IPS-18c (cell line): ENCODE results near the gene LRRC47.
"Not testable (repeated sequence)": the region's sequence is repeated elsewhere in the genome, so short reads cannot be mapped to it uniquely, and the experiment has no call there.

Source experiments
- H3K4me3 ChIP-seq: 2 replicates; pipeline ENCODE4 v1.7.0; 2013; ENCODE audit warnings: low read depth, mild to moderate bottlenecking, low read length, moderate library complexity; ENCODE audit not compliant: insufficient read depth
- H3K9me3 ChIP-seq: one replicate; pipeline ENCODE4 v1.6.1; 2013; ENCODE audit warnings: mild to moderate bottlenecking, low read length, moderate library complexity; ENCODE audit not compliant: control insufficient read depth, insufficient read depth

The LRRC47 gene

GRCh38 chr1:3817821-3818597 lies 21.7 kb upstream of the LRRC47 start:
- Histone ChIP-seq H3K9me3 (no peaks in the 10 kb centered on the region), H3K4me3 (no peak overlapping the region)

DNA sequence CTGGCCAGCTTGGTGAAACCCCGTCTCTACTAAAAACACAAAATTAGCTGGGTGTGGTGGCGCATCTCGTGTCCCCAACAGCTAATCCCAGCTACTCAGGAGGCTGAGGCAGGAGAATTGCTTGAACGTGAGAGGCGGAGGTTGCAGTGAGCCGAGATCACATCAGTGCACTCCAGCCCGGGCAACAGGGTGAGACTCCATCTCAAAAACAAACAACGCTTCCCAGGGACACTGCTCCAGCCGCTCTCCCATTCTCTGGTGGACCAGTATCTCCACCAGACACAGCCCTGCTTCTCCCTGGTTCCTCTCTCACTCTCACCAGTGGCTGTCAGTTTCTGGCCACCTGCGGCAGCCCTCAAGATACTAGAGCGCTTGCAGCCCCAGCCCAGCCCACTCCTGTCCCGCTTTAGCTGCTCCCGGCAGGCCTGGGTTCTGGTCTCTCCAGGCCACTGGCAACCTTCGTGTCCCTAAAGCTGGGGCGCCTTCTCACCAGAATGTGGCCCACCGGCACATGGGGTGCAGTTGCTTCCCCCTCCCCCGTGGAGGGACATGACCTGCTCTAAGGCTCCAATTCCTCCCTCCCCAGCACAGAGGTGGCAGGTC lies 20.9 kb upstream of the LRRC47 start:
- H3K9me3 ChIP-seq: no peaks in the 10 kb centered on the region

GRCh38 chr1:3816331-3817137 lies 20.2 kb upstream of the LRRC47 start:
- Histone ChIP-seq H3K4me3 (no peak overlapping the region), H3K9me3 (no peaks in the 10 kb centered on the region)

More for the DNA sequence above, 20.9 kb upstream of the LRRC47 start:
- no peak overlapping the region for H3K4me3 ChIP-seq

DNA sequence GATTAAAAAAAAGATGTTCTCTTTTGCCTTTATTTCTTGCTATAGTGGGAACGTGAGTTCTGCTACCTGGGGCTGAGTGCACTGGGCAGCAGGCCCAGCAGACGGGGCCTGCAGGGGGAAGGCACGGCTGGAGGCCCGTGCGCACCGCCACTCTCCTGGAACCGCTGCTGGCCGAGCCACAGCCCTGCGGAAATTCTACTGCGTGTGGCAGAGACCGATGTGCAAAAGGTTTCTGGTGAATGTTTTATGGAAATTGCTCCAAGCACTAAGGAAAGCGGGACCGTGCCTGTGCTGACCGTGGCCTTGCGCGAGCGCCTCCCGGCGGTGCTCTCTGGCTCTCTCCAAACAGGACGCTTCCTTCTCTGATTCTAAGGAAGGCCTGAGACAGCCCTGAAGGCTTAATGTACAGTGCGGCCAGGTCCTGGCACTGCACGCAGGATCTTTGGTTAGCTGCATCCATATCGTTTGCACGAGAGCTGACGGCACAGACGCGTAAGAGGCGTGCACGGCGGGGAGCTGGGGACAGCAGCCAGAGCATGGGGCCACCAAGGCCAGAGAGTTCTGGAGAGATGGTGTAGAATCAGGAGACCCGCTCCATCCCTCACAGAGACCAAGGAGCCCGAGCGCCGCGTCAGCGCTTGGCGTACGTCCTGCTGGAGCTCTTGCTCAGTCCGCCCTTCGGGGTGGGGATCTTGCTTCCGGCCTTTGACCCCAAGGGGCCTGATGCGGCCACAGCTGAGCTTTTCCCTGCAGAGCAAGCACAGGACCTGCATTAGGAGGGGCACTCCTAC lies 18.7 kb upstream of the LRRC47 start:
- H3K9me3 ChIP-seq: no peaks in the 10 kb centered on the region
- H3K4me3 ChIP-seq: no peak overlapping the region

- H3K4me3 ChIP-seq: no peak overlapping the region
- no peaks in the 10 kb centered on the region for H3K9me3 ChIP-seq
Observed at GRCh38 chr1:3814065-3814464, 17.8 kb upstream of the LRRC47 start.

GRCh38 chr1:3811595-3811911 lies 15.3 kb upstream of the LRRC47 start:
- Histone ChIP-seq H3K4me3 (no peak overlapping the region), H3K9me3 (peaks cover 5% of the 10 kb centered on the region)

DNA sequence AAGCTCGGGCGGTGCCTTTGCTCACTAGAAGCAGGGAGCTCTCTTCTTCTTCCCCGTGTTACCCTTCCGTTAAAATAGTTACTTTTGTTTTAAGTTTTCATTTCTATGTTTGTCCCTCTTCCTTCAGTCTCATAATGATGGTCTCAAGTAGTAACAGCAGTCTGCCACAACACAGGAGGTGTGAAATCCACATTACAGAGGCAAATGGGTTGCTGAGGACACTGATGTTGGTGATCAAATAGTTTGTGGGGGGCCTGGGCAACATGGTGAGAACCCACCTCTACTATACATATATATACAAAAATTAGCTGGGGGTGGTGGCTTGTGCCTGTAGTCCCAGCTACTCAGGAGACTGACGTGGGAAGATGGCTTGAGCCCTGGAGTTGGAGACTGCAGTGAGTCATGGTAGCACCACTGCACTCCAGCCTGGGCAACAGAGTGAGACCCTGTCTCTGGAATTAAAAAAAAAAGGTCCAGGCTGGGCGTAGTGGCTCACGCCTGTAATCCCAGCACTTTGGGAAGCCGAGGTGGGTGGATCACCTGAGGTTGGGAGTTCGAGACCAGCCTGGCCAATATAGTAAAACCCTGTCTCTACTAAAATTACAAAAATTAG lies 14.0 kb upstream of the LRRC47 start:
- H3K9me3 ChIP-seq, H3K4me3 ChIP-seq: not testable (repeated sequence)

- peaks cover 7% of the 10 kb centered on the region for H3K9me3 ChIP-seq
- H3K4me3 ChIP-seq: no peak overlapping the region
Observed at GRCh38 chr1:3809680-3810079, 13.4 kb upstream of the LRRC47 start.

DNA sequence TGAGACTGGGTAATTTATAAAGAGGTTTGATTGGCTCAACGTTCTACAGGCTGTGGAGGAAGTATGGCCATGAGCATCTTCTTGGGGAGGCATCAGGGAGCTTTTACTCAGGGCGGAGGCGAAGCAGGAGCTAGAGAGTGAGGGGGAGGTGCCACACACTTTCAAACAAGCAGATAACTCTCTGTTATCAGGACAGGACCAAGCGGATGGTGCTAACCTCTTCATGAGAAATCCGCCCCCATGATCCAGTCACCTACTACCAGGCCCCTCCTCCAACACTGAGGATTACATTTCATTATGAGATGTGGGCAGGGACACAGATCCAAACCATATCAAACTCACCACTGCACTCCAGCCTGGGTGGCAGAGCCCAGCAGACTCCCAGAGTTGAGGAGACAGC lies 11.5 kb upstream of the LRRC47 start:
- Histone ChIP-seq H3K4me3 (no peak overlapping the region; the same call in 1 of the 2 replicates), H3K9me3 (peaks cover 7% of the 10 kb centered on the region)

GRCh38 chr1:3805038-3805437 lies 8.7 kb upstream of the LRRC47 start:
- Histone ChIP-seq H3K9me3 (peaks cover 7% of the 10 kb centered on the region), H3K4me3 (no peak overlapping the region)

GRCh38 chr1:3804627-3804944 lies 8.3 kb upstream of the LRRC47 start:
- not testable (repeated sequence) for H3K4me3 ChIP-seq, H3K9me3 ChIP-seq

GRCh38 chr1:3803905-3804626 lies 7.8 kb upstream of the LRRC47 start:
- Histone ChIP-seq H3K9me3 (peaks cover 7% of the 10 kb centered on the region), H3K4me3 (no peak overlapping the region)

DNA sequence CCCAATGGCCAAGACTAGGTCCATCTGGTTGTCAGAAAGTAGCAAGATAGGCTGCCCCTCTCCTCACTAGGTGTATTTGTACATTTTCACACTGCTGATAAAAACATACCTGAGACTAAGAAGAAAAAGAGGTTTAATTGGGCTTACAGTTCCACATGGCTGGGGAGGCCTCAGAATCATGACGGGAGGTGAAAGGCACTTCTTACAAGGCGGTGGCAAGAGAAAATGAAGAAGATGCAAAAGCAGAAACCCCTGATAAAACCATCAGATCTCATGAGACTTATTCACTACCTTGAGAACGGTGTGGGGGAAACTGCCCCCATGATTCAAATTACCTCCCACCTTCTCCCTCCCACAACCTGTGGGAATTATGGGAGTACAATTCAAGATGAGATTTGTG lies 4.5 kb upstream of the LRRC47 start:
- not testable (repeated sequence) for H3K9me3 ChIP-seq, H3K4me3 ChIP-seq

- Histone ChIP-seq H3K9me3 (no peaks in the 10 kb centered on the region), H3K4me3 (no peak overlapping the region)
Observed at GRCh38 chr1:3799976-3800685, 3.8 kb upstream of the LRRC47 start.

DNA sequence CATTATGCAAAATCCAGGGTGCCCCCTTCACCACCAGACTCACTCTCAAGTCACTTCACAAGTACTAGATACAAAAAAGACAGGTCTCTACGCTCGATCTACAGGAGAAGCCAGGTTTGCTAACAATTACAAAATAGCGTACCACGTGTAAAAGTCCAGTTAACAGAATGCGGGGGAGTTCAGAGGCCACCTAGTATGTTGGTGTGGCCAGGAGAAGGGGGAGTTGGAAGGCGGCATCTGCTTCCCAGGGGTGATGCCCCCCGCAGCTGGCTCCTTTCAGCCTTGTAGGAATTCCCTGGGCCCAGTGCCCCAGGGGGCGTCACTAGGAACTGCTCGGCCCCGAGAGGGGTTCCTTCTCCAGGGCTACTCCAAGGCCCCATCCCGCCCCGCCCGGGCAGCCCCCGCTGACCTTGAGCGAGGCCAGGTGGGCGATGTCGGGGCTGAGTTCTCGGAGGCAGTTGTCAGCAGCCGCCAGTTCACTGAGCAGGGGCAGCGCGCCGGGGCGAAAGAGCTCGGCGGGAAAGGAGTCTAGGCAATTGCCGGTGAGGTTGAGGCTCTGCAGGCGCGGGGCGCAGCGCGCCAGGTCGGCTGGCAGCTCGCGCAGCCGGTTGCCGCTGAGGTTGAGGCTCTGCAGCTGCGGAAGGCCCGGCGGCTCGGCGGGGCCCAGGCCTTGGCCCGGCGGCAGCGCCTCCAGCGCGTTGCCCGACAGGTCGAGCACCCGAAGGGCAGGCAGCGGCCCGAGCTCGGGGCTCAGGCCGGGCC lies 664 bp downstream of the LRRC47 start:
- Histone ChIP-seq H3K9me3 (no peaks in the 10 kb centered on the region), H3K4me3 (peak overlapping the region; percentile 89)
